Measurements from ENCODE around the gene POLR3H. TPM values are rescaled to one million over a fixed set of nuclear protein-coding genes. Genes with fewer than 3 reads are reported as not detected.

POLR3H gene
- total RNA-seq, 1 donor from 2014 or later = 15.2 TPM

DNA sequence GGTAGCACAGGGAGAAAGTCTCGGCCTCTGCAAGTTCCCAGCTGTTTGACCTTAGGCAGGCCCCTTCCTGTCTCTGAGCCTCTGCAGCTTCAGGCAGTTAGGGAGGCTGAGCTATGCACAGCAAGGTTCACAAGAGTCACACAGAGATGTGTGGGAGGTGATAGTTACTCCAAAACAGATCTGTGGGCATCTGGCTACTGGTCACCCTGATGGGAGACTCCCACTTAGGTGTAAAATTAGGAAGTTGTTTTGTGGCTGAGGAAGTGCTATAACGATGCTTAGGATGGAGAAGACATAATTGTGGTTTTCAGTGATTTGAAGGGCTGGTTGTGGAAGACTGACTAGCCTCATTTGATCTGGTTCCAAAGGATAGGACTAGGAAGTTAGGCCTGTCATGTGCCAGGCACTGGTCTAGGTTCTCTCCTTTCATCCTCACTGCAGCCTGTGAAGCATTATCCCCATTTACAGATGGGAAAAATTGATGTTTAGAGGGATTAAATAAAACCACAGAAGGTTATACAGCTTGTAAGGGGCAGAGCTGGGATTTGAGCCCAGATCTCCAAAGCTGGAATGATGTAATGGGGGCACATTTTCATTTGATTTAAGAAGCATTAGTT is 61.8 kb downstream of the POLR3H start:
- Histone ChIP-seq H3K4me3 (no peak overlapping the region), H3K4me2 (no peak overlapping the region), H3K79me2 (ENCODE audit: low read depth) (peaks cover 85% of the 10 kb centered on the region), H3K36me3 (no peaks in the 10 kb centered on the region), H2AFZ (replicated peaks) (no peak overlapping the region), H3F3A (ENCODE audit: low read depth) (peaks cover 57% of the 10 kb centered on the region), H3K27ac (peak overlapping the region; percentile 68), H3K9ac (no peak overlapping the region), H3K4me1 (peaks cover 49% of the 10 kb centered on the region), H4K20me1 (ENCODE audit: low read depth) (peaks cover 18% of the 10 kb centered on the region), H3K27me3 (no peaks in the 10 kb centered on the region), H3K9me3 (ENCODE audit: low read depth) (no peaks in the 10 kb centered on the region)
- DNase-seq (ENCODE audit: low spot score) = no peak
- H3K27me3 Mint-ChIP-seq (ENCODE audit: insufficient read depth, low read depth) = peaks cover 3% of the 10 kb centered on the region
- H3K36me3 Mint-ChIP-seq = no peaks in the 10 kb centered on the region
- no peak overlapping the region for H3K4me3 Mint-ChIP-seq
- TF ChIP-seq EZH2phosphoT487 (IDR thresholded peaks at IDR 0.05) = no peak
- TF ChIP-seq EZH2 (IDR thresholded peaks at IDR 0.05) = no peak
- no peak for TF ChIP-seq CTCF (IDR thresholded peaks at IDR 0.05)
- H3K27ac Mint-ChIP-seq = peak overlapping the region; percentile 70
- H3K9me3 Mint-ChIP-seq = no peaks in the 10 kb centered on the region
- H3K4me1 Mint-ChIP-seq = peaks cover 65% of the 10 kb centered on the region

GRCh38 chr22:41481925-41482318 is 62.3 kb downstream of the POLR3H start:
- Histone ChIP-seq H3K79me2 (ENCODE audit: low read depth) (peaks cover 85% of the 10 kb centered on the region), H3K27me3 (no peaks in the 10 kb centered on the region), H3K9ac (no peak overlapping the region), H3K4me3 (no peak overlapping the region), H4K20me1 (ENCODE audit: low read depth) (peaks cover 14% of the 10 kb centered on the region), H3K4me1 (peaks cover 44% of the 10 kb centered on the region), H3K4me2 (no peak overlapping the region), H3K36me3 (no peaks in the 10 kb centered on the region), H2AFZ (replicated peaks) (no peak overlapping the region), H3F3A (ENCODE audit: low read depth) (peaks cover 57% of the 10 kb centered on the region), H3K27ac (peak overlapping the region; percentile 68), H3K9me3 (ENCODE audit: low read depth) (no peaks in the 10 kb centered on the region)
- H3K4me1 Mint-ChIP-seq = peaks cover 61% of the 10 kb centered on the region
- no peaks in the 10 kb centered on the region for H3K36me3 Mint-ChIP-seq
- H3K27ac Mint-ChIP-seq = peak overlapping the region; percentile 34
- DNase-seq (ENCODE audit: low spot score) = no peak
- H3K4me3 Mint-ChIP-seq = peak overlapping the region; percentile 52
- TF ChIP-seq EZH2phosphoT487 (IDR thresholded peaks at IDR 0.05) (no peak), EZH2 (IDR thresholded peaks at IDR 0.05) (no peak), CTCF (IDR thresholded peaks at IDR 0.05) (no peak)
- no peaks in the 10 kb centered on the region for H3K9me3 Mint-ChIP-seq
- H3K27me3 Mint-ChIP-seq (ENCODE audit: insufficient read depth, low read depth) = peaks cover 3% of the 10 kb centered on the region

- peaks cover 56% of the 10 kb centered on the region for H3K4me1 Mint-ChIP-seq
- no peaks in the 10 kb centered on the region for H3K9me3 ChIP-seq (ENCODE audit: low read depth)
- no peak overlapping the region for H3K4me3 ChIP-seq
- peaks cover 87% of the 10 kb centered on the region for H3K79me2 ChIP-seq (ENCODE audit: low read depth)
- H3K27ac Mint-ChIP-seq = peak overlapping the region; percentile 92
- H3K9me3 Mint-ChIP-seq = no peaks in the 10 kb centered on the region
- H4K20me1 ChIP-seq (ENCODE audit: low read depth) = peaks cover 11% of the 10 kb centered on the region
- no peak overlapping the region for H3K4me2 ChIP-seq
- TF ChIP-seq EZH2phosphoT487 (IDR thresholded peaks at IDR 0.05) (no peak), CTCF (IDR thresholded peaks at IDR 0.05) (no peak), EZH2 (IDR thresholded peaks at IDR 0.05) (no peak)
- peak overlapping the region; percentile 32 for H3K27ac ChIP-seq
- peaks cover 53% of the 10 kb centered on the region for H3F3A ChIP-seq (ENCODE audit: low read depth)
- no peaks in the 10 kb centered on the region for H3K36me3 Mint-ChIP-seq
- no peak for DNase-seq (ENCODE audit: low spot score)
- no peaks in the 10 kb centered on the region for H3K36me3 ChIP-seq
- no peaks in the 10 kb centered on the region for H3K27me3 ChIP-seq
- H3K9ac ChIP-seq = no peak overlapping the region
- peak overlapping the region; percentile 52 for H3K4me3 Mint-ChIP-seq
- H3K27me3 Mint-ChIP-seq (ENCODE audit: insufficient read depth, low read depth) = no peaks in the 10 kb centered on the region
- H2AFZ ChIP-seq (replicated peaks) = no peak overlapping the region
- H3K4me1 ChIP-seq = peaks cover 40% of the 10 kb centered on the region
Measured at GRCh38 chr22:41481131-41481830, 63.0 kb downstream of the POLR3H start.
